HepG2 (cell line): Measurements from ENCODE around the gene ANG. TPM values are rescaled to one million over a fixed set of nuclear protein-coding genes. Genes with fewer than 3 reads are reported as not detected.

Experiments
- CCDC6 ChIP-seq: sonication (generic); formaldehyde crosslinking; IDR thresholded peaks from 2 replicates; pipeline ENCODE4 v1.8.1; 2022; ENCODE audit warnings: mild to moderate bottlenecking, missing genetic modification reagents, moderate library complexity
- GATAD2A ChIP-seq: IDR thresholded peaks from 2 replicates; pipeline ENCODE4 v1.6.1; 2016
- HIVEP1 ChIP-seq: sonication (generic); formaldehyde crosslinking; IDR thresholded peaks from 2 replicates; pipeline ENCODE4 v1.4.0; 2020; ENCODE audit warnings: mild to moderate bottlenecking, missing genetic modification reagents
- PATZ1 ChIP-seq: sonication (generic); formaldehyde crosslinking; IDR thresholded peaks from 2 replicates; pipeline ENCODE4 v1.4.0; 2020; ENCODE audit warnings: missing genetic modification reagents
- RAD21 ChIP-seq: fragments of 450-650 bp; formaldehyde crosslinking; IDR thresholded peaks from 2 replicates; pipeline ENCODE4 v1.5.0; 2020; ENCODE audit warnings: mild to moderate bottlenecking
- RFX5 ChIP-seq: IDR thresholded peaks from 2 replicates; pipeline ENCODE4 v1.6.1; 2011; ENCODE audit warnings: low read depth, low read length, improper control_type of control experiment
- SKIL ChIP-seq: sonication (generic); formaldehyde crosslinking; IDR thresholded peaks from 2 replicates; pipeline ENCODE4 v1.8.0; 2022; ENCODE audit warnings: missing genetic modification reagents, mild to moderate bottlenecking, moderate library complexity, borderline replicate concordance
- ZFP37 ChIP-seq: sonication (generic); formaldehyde crosslinking; IDR thresholded peaks from 2 replicates; pipeline ENCODE4 v1.4.0; 2020; ENCODE audit warnings: missing genetic modification reagents, borderline replicate concordance
- ZNF749 ChIP-seq: sonication (generic); formaldehyde crosslinking; IDR thresholded peaks from 2 replicates; pipeline ENCODE4 v1.8.0; 2022; ENCODE audit warnings: mild to moderate bottlenecking, missing genetic modification reagents, moderate library complexity, borderline replicate concordance
- polyA plus RNA-seq, 8 experiments: library from polyadenylated mRNA; depleted of rRNA in 3 of 8; stranded (reverse) in 7 of 8; unstranded in 1 of 8; fragments of >200 nt; fragmentation: Illumina TruSeq in 4 of 8; extraction: Trizol in 4 of 8; gene quantifications; 2 replicates each; pipeline versions ENCODE4 v1.2.1 to v1.2.3, GENCODE V29; 2011 to 2016; ENCODE audit warnings: low read depth in 4 of 8, missing spikeins in 1 of 8, mixed read lengths in 1 of 8; ENCODE audit not compliant: insufficient read depth in 1 of 8
- total RNA-seq, 5 experiments: library from RNA; depleted of rRNA; stranded (reverse); fragments of >200 nt; fragmentation: Illumina TruSeq; extraction: Trizol; gene quantifications; 2 replicates each; pipeline ENCODE4 v1.2.3, GENCODE V29; 2016; ENCODE audit warnings: low read depth in 1 of 5
- TF ChIP-seq, protein P1 (sequence below): sonication (generic); formaldehyde crosslinking; IDR thresholded peaks from 2 replicates; pipeline ENCODE4 v1.4.0; 2020; ENCODE audit warnings: mild to moderate bottlenecking, missing genetic modification reagents
- TF ChIP-seq, protein P2 (sequence below): sonication (generic); formaldehyde crosslinking; IDR thresholded peaks from 2 replicates; pipeline ENCODE4 v1.8.1; 2023; ENCODE audit warnings: mild to moderate bottlenecking, missing genetic modification reagents
- TF ChIP-seq, protein P3 (sequence below): sonication (generic); formaldehyde crosslinking; IDR thresholded peaks from 2 replicates; pipeline ENCODE4 v1.4.0; 2020; ENCODE audit warnings: missing genetic modification reagents

The ANG gene
- total and polyA plus RNA-seq, 2 of the 13 experiments (the other 11 are each of a cell fraction or from before 2014, with no cell fraction given) = 83.6 to 401 TPM

DNA sequence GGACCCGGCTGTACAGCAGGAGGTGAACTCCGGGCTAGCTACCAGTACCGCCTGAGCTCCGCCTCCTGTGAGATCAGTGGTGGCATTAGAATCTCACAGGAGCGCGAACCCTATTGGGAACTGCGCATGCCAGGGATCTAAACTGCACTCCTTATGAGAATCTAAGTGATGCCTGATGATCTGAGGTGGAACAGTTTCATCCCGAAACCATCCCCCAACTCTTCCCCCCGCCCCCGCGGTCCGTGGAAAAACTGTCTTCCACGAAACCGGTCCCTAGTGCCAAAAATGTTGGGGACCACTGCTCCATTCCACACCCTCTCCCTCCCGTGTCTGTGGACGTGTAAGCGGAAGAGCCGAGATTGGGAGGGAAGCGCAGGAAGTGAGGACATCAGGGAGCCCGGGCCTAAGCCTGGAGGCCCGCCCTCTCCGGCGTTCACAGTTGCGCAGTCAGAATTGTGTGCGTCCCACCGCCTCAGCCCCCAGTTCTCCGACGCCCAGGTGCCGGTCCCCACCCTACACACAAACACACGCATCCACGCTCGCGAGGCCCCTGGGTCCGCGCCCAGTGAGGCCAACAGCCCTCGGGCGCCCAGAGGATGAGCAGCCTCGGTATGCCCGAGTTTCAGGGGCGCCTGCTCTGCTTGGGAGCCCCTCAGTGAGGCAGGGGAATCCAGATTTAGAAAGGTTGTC, 6.0 kb upstream of the ANG start (continued):
- TF ChIP-seq, protein P1, sequence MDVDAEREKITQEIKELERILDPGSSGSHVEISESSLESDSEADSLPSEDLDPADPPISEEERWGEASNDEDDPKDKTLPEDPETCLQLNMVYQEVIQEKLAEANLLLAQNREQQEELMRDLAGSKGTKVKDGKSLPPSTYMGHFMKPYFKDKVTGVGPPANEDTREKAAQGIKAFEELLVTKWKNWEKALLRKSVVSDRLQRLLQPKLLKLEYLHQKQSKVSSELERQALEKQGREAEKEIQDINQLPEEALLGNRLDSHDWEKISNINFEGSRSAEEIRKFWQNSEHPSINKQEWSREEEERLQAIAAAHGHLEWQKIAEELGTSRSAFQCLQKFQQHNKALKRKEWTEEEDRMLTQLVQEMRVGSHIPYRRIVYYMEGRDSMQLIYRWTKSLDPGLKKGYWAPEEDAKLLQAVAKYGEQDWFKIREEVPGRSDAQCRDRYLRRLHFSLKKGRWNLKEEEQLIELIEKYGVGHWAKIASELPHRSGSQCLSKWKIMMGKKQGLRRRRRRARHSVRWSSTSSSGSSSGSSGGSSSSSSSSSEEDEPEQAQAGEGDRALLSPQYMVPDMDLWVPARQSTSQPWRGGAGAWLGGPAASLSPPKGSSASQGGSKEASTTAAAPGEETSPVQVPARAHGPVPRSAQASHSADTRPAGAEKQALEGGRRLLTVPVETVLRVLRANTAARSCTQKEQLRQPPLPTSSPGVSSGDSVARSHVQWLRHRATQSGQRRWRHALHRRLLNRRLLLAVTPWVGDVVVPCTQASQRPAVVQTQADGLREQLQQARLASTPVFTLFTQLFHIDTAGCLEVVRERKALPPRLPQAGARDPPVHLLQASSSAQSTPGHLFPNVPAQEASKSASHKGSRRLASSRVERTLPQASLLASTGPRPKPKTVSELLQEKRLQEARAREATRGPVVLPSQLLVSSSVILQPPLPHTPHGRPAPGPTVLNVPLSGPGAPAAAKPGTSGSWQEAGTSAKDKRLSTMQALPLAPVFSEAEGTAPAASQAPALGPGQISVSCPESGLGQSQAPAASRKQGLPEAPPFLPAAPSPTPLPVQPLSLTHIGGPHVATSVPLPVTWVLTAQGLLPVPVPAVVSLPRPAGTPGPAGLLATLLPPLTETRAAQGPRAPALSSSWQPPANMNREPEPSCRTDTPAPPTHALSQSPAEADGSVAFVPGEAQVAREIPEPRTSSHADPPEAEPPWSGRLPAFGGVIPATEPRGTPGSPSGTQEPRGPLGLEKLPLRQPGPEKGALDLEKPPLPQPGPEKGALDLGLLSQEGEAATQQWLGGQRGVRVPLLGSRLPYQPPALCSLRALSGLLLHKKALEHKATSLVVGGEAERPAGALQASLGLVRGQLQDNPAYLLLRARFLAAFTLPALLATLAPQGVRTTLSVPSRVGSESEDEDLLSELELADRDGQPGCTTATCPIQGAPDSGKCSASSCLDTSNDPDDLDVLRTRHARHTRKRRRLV (CRISPR knock-in tag) = no peak
- no peak for TF ChIP-seq ZFP37 (CRISPR knock-in tag)
- TF ChIP-seq PATZ1 = peak; percentile 32
- TF ChIP-seq HIVEP1 (CRISPR knock-in tag) = 0 out of 2 replicates have a peak, but pooled peaks have one; percentile 56
- TF ChIP-seq RAD21 (CRISPR knock-in tag) = 0 out of 2 replicates have a peak, but pooled peaks have one; percentile 5
- TF ChIP-seq, protein P2, sequence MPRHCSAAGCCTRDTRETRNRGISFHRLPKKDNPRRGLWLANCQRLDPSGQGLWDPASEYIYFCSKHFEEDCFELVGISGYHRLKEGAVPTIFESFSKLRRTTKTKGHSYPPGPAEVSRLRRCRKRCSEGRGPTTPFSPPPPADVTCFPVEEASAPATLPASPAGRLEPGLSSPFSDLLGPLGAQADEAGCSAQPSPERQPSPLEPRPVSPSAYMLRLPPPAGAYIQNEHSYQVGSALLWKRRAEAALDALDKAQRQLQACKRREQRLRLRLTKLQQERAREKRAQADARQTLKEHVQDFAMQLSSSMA = peak; percentile 8; the same call in 1 of the 2 replicates
- TF ChIP-seq RFX5 = no peak
- no peak for TF ChIP-seq ZNF749 (CRISPR knock-in tag)
- peak; percentile 78 for TF ChIP-seq SKIL
- TF ChIP-seq GATAD2A (CRISPR knock-in tag) = peak; percentile 74
- TF ChIP-seq CCDC6 (CRISPR knock-in tag) = 0 out of 2 replicates have a peak, but pooled peaks have one; percentile 13
- TF ChIP-seq, protein P3, sequence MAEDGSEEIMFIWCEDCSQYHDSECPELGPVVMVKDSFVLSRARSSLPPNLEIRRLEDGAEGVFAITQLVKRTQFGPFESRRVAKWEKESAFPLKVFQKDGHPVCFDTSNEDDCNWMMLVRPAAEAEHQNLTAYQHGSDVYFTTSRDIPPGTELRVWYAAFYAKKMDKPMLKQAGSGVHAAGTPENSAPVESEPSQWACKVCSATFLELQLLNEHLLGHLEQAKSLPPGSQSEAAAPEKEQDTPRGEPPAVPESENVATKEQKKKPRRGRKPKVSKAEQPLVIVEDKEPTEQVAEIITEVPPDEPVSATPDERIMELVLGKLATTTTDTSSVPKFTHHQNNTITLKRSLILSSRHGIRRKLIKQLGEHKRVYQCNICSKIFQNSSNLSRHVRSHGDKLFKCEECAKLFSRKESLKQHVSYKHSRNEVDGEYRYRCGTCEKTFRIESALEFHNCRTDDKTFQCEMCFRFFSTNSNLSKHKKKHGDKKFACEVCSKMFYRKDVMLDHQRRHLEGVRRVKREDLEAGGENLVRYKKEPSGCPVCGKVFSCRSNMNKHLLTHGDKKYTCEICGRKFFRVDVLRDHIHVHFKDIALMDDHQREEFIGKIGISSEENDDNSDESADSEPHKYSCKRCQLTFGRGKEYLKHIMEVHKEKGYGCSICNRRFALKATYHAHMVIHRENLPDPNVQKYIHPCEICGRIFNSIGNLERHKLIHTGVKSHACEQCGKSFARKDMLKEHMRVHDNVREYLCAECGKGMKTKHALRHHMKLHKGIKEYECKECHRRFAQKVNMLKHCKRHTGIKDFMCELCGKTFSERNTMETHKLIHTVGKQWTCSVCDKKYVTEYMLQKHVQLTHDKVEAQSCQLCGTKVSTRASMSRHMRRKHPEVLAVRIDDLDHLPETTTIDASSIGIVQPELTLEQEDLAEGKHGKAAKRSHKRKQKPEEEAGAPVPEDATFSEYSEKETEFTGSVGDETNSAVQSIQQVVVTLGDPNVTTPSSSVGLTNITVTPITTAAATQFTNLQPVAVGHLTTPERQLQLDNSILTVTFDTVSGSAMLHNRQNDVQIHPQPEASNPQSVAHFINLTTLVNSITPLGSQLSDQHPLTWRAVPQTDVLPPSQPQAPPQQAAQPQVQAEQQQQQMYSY (CRISPR knock-in tag) = no peak
